OCI-LY3 (cell line): ENCODE measurements around the gene CACNA2D3.

Experiments used
- H2AFZ ChIP-seq: fragments of 200-600, 300-600 bp; shearing (Covaris generic); 2 replicates; pipeline ENCODE4 v1.6.0; 2014; ENCODE audit warnings: antibody characterized with exemption, low read depth, low read length
- H3K27ac ChIP-seq: fragments of 200-600, 300-600 bp; sonication (generic); 2 replicates; pipeline ENCODE4 v1.5.1; 2014; ENCODE audit warnings: mild to moderate bottlenecking, low read length, moderate library complexity, mixed read lengths
- H3K27me3 ChIP-seq: fragments of 200-600, 300-600 bp; sonication (generic); 2 replicates; pipeline ENCODE4 v1.6.1; 2014; ENCODE audit warnings: low read depth, low read length, mixed read lengths
- H3K36me3 ChIP-seq: fragments of 200-600, 300-600 bp; sonication (generic); replicated peaks from 2 replicates; pipeline ENCODE3; 2014; ENCODE audit warnings: low read depth, low read length, mixed read lengths
- H3K4me1 ChIP-seq: fragments of 300-600, 200-600 bp; sonication (generic); 2 replicates; pipeline ENCODE4 v1.6.1; 2014; ENCODE audit warnings: low read length, mixed read lengths
- H3K4me2 ChIP-seq: fragments of 200-600, 300-600 bp; sonication (generic); 2 replicates; pipeline ENCODE4 v1.6.1; 2014; ENCODE audit warnings: low read length, mixed read lengths
- H3K4me3 ChIP-seq: fragments of 300-600, 200-600 bp; sonication (generic); 2 replicates; pipeline ENCODE4 v1.5.1; 2014; ENCODE audit warnings: antibody characterized with exemption, mild to moderate bottlenecking, low read length, moderate library complexity
- H3K79me2 ChIP-seq: fragments of 300-600, 200-600 bp; shearing (Covaris generic); 2 replicates; pipeline ENCODE4 v1.6.1; 2014; ENCODE audit warnings: mild to moderate bottlenecking, low read length, mixed read lengths
- H3K9ac ChIP-seq: fragments of 300-600, 200-600 bp; shearing (Covaris generic); 2 replicates; pipeline ENCODE4 v1.6.0; 2014; ENCODE audit warnings: mild to moderate bottlenecking, low read length, moderate library complexity
- H3K9me3 ChIP-seq: fragments of 200-600, 300-600 bp; shearing (Covaris generic); 2 replicates; pipeline ENCODE4 v1.6.1; 2014; ENCODE audit warnings: low read length, mixed read lengths; ENCODE audit not compliant: insufficient read depth
- H4K20me1 ChIP-seq: fragments of 200-600, 300-600 bp; sonication (generic); 2 replicates; pipeline ENCODE4 v1.6.1; 2016; ENCODE audit warnings: low read length, mixed read lengths; ENCODE audit not compliant: insufficient read depth
- EZH2phosphoT487 ChIP-seq: fragments of 200-600 bp; shearing (Covaris generic); IDR thresholded peaks from 2 replicates; pipeline ENCODE4 v1.6.1; 2018; ENCODE audit warnings: antibody characterized with exemption, mixed run types, low read depth
- TF ChIP-seq, protein P1 (sequence below): fragments of 200-600, 300-600 bp; sonication (generic); IDR thresholded peaks from 2 replicates; pipeline ENCODE4 v1.5.1; 2014; ENCODE audit warnings: antibody characterized with exemption, low read length, low read depth

CACNA2D3 gene

GRCh38 chr3:54572197-54572895 is 450.0 kb downstream of the CACNA2D3 start:
- Histone ChIP-seq H3K4me3 (no peak overlapping the region), H3K79me2 (no peaks in the 10 kb centered on the region), H3K4me1 (no peaks in the 10 kb centered on the region), H3K9me3 (no peaks in the 10 kb centered on the region), H3K27ac (no peak overlapping the region), H3K36me3 (no peaks in the 10 kb centered on the region), H4K20me1 (no peaks in the 10 kb centered on the region), H3K4me2 (no peak overlapping the region), H3K9ac (no peak overlapping the region), H3K27me3 (0 out of 2 replicates have a peak, but pooled peaks cover 7% of the 10 kb centered on the region), H2AFZ (no peak overlapping the region)
- no peak for TF ChIP-seq EZH2phosphoT487
- TF ChIP-seq, protein P1, sequence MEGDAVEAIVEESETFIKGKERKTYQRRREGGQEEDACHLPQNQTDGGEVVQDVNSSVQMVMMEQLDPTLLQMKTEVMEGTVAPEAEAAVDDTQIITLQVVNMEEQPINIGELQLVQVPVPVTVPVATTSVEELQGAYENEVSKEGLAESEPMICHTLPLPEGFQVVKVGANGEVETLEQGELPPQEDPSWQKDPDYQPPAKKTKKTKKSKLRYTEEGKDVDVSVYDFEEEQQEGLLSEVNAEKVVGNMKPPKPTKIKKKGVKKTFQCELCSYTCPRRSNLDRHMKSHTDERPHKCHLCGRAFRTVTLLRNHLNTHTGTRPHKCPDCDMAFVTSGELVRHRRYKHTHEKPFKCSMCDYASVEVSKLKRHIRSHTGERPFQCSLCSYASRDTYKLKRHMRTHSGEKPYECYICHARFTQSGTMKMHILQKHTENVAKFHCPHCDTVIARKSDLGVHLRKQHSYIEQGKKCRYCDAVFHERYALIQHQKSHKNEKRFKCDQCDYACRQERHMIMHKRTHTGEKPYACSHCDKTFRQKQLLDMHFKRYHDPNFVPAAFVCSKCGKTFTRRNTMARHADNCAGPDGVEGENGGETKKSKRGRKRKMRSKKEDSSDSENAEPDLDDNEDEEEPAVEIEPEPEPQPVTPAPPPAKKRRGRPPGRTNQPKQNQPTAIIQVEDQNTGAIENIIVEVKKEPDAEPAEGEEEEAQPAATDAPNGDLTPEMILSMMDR: no peak

DNA sequence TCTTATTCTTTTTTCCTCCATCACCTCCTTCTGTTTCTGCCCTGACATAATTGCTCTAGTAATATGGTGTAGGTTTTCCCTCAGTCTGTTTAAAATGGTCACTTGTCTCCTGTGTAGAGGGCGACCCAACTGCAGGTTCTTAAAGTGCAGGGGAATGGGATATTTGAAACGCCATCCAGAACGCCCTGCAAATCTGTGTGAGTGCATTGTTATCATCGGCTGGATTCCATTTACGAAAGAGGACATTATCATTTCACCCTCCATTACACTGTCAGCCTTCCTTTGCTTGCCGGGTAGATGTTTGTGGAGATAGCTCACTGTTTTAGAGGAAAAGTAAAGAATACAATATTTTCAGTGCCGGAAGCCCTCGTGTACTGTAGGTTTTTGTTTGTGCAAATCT is 451.5 kb downstream of the CACNA2D3 start:
- 0 out of 2 replicates have a peak, but pooled peaks cover 7% of the 10 kb centered on the region for H3K27me3 ChIP-seq
- no peaks in the 10 kb centered on the region for H3K4me1 ChIP-seq
- H2AFZ ChIP-seq: no peak overlapping the region
- no peak overlapping the region for H3K9ac ChIP-seq
- no peaks in the 10 kb centered on the region for H3K79me2 ChIP-seq
- no peak overlapping the region for H3K4me3 ChIP-seq
- H3K36me3 ChIP-seq: no peaks in the 10 kb centered on the region
- no peak overlapping the region for H3K4me2 ChIP-seq
- TF ChIP-seq, protein P1: no peak
- no peak for TF ChIP-seq EZH2phosphoT487
- H4K20me1 ChIP-seq: no peaks in the 10 kb centered on the region
- no peaks in the 10 kb centered on the region for H3K9me3 ChIP-seq
- no peak overlapping the region for H3K27ac ChIP-seq

DNA sequence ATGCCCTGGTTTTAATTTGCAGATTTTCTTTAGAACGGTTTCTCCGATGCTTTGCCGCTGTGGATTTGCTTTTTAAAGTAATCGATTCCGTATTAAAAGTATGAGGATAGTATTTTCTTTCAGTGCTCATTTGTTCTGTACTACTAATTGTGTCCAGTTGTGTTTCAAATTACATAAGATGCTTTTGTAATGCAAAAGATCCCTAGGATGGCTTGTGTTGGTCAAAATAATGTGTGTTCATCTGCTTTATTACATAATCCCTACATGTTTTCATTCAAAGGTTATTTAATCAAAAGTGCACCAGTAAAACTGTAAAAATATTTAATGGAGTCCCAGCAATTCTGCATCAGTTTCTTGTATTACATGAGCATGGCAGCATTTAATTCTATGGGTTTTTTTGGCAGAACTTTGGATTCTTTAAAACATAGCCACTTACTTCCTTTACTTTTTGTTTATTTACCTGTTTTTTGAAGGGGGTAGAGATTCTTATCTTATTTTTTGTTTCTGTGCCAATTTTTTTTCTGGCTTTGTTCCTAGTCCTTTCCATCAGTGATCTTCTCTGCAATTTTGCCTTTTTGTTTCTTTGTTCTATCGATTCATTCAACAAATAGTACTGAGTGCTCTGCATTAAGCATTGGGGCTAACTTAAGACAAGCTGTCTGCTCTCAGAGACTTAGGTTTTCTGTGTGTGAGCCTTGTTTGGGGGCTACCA is 452.7 kb downstream of the CACNA2D3 start:
- no peak overlapping the region for H3K27ac ChIP-seq
- H3K36me3 ChIP-seq: no peaks in the 10 kb centered on the region
- no peak overlapping the region for H3K4me2 ChIP-seq
- H4K20me1 ChIP-seq: no peaks in the 10 kb centered on the region
- no peaks in the 10 kb centered on the region for H3K4me1 ChIP-seq
- H3K9ac ChIP-seq: no peak overlapping the region
- no peak overlapping the region for H3K4me3 ChIP-seq
- no peaks in the 10 kb centered on the region for H3K79me2 ChIP-seq
- 0 out of 2 replicates have a peak, but pooled peaks cover 7% of the 10 kb centered on the region for H3K27me3 ChIP-seq
- H2AFZ ChIP-seq: no peak overlapping the region
- TF ChIP-seq EZH2phosphoT487: no peak
- TF ChIP-seq, protein P1: no peak
- H3K9me3 ChIP-seq: no peaks in the 10 kb centered on the region

DNA sequence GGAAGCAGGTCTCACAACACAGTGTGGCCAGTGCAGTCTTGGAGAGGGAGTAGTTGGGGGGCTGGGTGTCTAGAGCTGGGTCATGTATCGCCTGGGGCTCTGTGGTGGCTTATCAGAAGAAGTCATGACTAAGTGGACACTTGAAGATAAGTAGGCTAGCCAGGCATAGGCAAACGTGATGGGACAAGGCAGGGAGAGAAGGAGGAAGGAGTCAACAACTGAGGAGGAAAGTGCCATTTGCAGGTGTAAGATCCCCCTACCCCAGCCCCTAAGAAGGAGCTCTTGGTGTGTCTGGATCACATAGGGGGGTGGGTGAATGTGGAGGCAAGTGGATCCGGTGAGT is 453.2 kb downstream of the CACNA2D3 start:
- Histone ChIP-seq H2AFZ (no peak overlapping the region), H3K79me2 (no peaks in the 10 kb centered on the region), H3K27ac (no peak overlapping the region), H3K36me3 (no peaks in the 10 kb centered on the region), H4K20me1 (no peaks in the 10 kb centered on the region), H3K4me1 (no peaks in the 10 kb centered on the region), H3K4me3 (no peak overlapping the region), H3K4me2 (no peak overlapping the region), H3K9ac (no peak overlapping the region), H3K27me3 (0 out of 2 replicates have a peak, but pooled peaks cover 7% of the 10 kb centered on the region), H3K9me3 (no peaks in the 10 kb centered on the region)
- TF ChIP-seq EZH2phosphoT487: no peak
- TF ChIP-seq, protein P1: no peak
